ENCODE results near the gene PAPPA2. TPM values are rescaled to one million over a fixed set of nuclear protein-coding genes. Genes with fewer than 3 reads are reported as not detected.

The PAPPA2 gene
- total and polyA plus RNA-seq, 10 of the 15 experiments (the other 5 are each of a cell fraction or from before 2014, with no cell fraction given), result under 0.01 to 0.06 (median 0.03) TPM; not detected in 7

DNA sequence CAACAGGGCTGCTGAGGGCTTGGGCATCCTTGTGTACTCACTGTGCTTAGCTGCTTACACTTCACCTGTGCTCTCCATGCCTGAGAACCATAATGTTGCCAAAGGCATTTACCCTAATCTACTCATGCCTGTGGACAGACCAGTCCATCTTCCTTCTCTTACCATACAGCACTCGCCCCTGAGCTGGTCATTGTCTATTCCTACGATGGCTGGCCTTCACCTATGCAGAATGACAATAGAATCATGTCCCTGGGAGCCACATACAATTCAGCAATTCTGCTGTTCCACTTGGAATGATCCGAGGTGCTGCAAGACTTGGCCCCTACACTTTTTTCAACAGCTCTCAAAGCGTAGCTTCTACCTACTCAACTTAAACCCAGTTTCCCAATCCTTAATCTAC is 96.5 kb downstream of the PAPPA2 start:
- DNase-seq (ENCODE audit: low read depth, low spot score), result no peak
- ChIA-PET CTCF (interaction anchor here (0.8 to 4.4 kb wide), 13 partner anchors 10 to 320 kb away, joined by 3 to 67 read pairs (median 5); no protein-coding TSS in a partner anchor), SMC1A (ENCODE audit: uncharacterized antibody, unreplicated experiment) (interaction anchor here (0.6 to 3.5 kb wide), 9 partner anchors 20 to 324 kb away, joined by 3 to 25 read pairs (median 4); no protein-coding TSS in a partner anchor), RAD21 (ENCODE audit: unreplicated experiment) (interaction anchor here (1.2 to 4.4 kb wide), 2 partner anchors 131 to 321 kb away, joined by 5 to 21 read pairs; no protein-coding TSS in a partner anchor), POLR2A (no interaction called here)
- Histone ChIP-seq H3K27ac (ENCODE audit: control insufficient read depth, insufficient read depth) (no peak overlapping the region), H3K79me2 (ENCODE audit: control insufficient read depth, insufficient read depth, low read length) (no peaks in the 10 kb centered on the region), H3K4me3 (no peak overlapping the region), H3K36me3 (ENCODE audit: control insufficient read depth in 2 of 2, insufficient read depth in 2 of 2, low read length in 1 of 2) (no peaks in the 10 kb centered on the region), H3K9me3 (replicated peaks; ENCODE audit: control insufficient read depth, insufficient read depth, low read length) (no peaks in the 10 kb centered on the region), H4K20me1 (ENCODE audit: control insufficient read depth, insufficient read depth) (no peaks in the 10 kb centered on the region), H3K9ac (ENCODE audit: control insufficient read depth, insufficient read depth, low read length) (no peak overlapping the region), H3K4me1 (ENCODE audit: control insufficient read depth, insufficient read depth, low read length) (no peaks in the 10 kb centered on the region), H3K27me3 (replicated peaks in 1 of 2; ENCODE audit: control insufficient read depth in 2 of 2, insufficient read depth in 2 of 2, low read length in 1 of 2) (0 out of 4 replicates have a peak, but pooled peaks cover 0 to 2% of the 10 kb centered on the region in 2 experiments), H3K4me2 (ENCODE audit: control insufficient read depth, insufficient read depth) (no peak overlapping the region), H2AFZ (ENCODE audit: control insufficient read depth, low read depth, low read length) (no peak overlapping the region)
- WGBS (ENCODE audit: insufficient coverage, insufficient replicate concordance, low lambda C conversion rate, missing lambda C conversion rate), result 11% methylated on average over 4 of the region's 4 CpGs
- FAIRE-seq, result no peak
- ATAC-seq, result no peak
- no TSS peak for BruUV-seq (replicated peaks)
- in situ Hi-C loops (cut with MboI), result loop anchor here (5.0 kb wide), 1 partner anchor 323 kb away; no protein-coding TSS in a partner anchor
- intact Hi-C loops (cut with micrococcal nuclease; ENCODE audit: unreplicated experiment), result loop anchor here (1.0 kb wide), 1 partner anchor 322 kb away; no protein-coding TSS in a partner anchor
- TF ChIP-seq ZNF274 (IDR thresholded peaks at IDR 0.05; ENCODE audit: insufficient read depth, insufficient read length) (no peak), JUND (IDR thresholded peaks at IDR 0.05; ENCODE audit: low read depth, low read length) (no peak), SMAD1 (IDR thresholded peaks at IDR 0.05; ENCODE audit: low read depth, partially characterized antibody) (no peak), NRF1 (conservative IDR thresholded peaks at IDR 0.05; ENCODE audit: low read depth, low read length) (no peak), CHD2 (IDR thresholded peaks at IDR 0.05; ENCODE audit: borderline replicate concordance, low read depth, low read length) (no peak), BRCA1 (IDR thresholded peaks at IDR 0.05; ENCODE audit: low read depth, low read length) (no peak), POLR2AphosphoS5 (IDR thresholded peaks at IDR 0.05; ENCODE audit: low read length) (no peak), ASH2L (IDR thresholded peaks at IDR 0.05; ENCODE audit: borderline replicate concordance, low read depth) (no peak), SREBF1 (IDR thresholded peaks at IDR 0.05; ENCODE audit: low read length) (no peak), FOS (IDR thresholded peaks at IDR 0.05; ENCODE audit: borderline replicate concordance, extremely low read depth, insufficient read length) (no peak), MYB (IDR thresholded peaks at IDR 0.05; ENCODE audit: borderline replicate concordance, low read depth, low read length) (no peak), RUNX3 (IDR thresholded peaks at IDR 0.05; ENCODE audit: low read length) (no peak), FOXM1 (IDR thresholded peaks at IDR 0.05; ENCODE audit: low read depth, low read length) (no peak), TARDBP (IDR thresholded peaks at IDR 0.05; ENCODE audit: borderline replicate concordance) (no peak), RELB (IDR thresholded peaks at IDR 0.05; ENCODE audit: low read depth) (no peak)
- TF ChIP-seq, protein P1, sequence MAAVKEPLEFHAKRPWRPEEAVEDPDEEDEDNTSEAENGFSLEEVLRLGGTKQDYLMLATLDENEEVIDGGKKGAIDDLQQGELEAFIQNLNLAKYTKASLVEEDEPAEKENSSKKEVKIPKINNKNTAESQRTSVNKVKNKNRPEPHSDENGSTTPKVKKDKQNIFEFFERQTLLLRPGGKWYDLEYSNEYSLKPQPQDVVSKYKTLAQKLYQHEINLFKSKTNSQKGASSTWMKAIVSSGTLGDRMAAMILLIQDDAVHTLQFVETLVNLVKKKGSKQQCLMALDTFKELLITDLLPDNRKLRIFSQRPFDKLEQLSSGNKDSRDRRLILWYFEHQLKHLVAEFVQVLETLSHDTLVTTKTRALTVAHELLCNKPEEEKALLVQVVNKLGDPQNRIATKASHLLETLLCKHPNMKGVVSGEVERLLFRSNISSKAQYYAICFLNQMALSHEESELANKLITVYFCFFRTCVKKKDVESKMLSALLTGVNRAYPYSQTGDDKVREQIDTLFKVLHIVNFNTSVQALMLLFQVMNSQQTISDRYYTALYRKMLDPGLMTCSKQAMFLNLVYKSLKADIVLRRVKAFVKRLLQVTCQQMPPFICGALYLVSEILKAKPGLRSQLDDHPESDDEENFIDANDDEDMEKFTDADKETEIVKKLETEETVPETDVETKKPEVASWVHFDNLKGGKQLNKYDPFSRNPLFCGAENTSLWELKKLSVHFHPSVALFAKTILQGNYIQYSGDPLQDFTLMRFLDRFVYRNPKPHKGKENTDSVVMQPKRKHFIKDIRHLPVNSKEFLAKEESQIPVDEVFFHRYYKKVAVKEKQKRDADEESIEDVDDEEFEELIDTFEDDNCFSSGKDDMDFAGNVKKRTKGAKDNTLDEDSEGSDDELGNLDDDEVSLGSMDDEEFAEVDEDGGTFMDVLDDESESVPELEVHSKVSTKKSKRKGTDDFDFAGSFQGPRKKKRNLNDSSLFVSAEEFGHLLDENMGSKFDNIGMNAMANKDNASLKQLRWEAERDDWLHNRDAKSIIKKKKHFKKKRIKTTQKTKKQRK (IDR thresholded peaks at IDR 0.05; ENCODE audit: low read depth, low read length), result no peak
- TF ChIP-seq, protein P2, sequence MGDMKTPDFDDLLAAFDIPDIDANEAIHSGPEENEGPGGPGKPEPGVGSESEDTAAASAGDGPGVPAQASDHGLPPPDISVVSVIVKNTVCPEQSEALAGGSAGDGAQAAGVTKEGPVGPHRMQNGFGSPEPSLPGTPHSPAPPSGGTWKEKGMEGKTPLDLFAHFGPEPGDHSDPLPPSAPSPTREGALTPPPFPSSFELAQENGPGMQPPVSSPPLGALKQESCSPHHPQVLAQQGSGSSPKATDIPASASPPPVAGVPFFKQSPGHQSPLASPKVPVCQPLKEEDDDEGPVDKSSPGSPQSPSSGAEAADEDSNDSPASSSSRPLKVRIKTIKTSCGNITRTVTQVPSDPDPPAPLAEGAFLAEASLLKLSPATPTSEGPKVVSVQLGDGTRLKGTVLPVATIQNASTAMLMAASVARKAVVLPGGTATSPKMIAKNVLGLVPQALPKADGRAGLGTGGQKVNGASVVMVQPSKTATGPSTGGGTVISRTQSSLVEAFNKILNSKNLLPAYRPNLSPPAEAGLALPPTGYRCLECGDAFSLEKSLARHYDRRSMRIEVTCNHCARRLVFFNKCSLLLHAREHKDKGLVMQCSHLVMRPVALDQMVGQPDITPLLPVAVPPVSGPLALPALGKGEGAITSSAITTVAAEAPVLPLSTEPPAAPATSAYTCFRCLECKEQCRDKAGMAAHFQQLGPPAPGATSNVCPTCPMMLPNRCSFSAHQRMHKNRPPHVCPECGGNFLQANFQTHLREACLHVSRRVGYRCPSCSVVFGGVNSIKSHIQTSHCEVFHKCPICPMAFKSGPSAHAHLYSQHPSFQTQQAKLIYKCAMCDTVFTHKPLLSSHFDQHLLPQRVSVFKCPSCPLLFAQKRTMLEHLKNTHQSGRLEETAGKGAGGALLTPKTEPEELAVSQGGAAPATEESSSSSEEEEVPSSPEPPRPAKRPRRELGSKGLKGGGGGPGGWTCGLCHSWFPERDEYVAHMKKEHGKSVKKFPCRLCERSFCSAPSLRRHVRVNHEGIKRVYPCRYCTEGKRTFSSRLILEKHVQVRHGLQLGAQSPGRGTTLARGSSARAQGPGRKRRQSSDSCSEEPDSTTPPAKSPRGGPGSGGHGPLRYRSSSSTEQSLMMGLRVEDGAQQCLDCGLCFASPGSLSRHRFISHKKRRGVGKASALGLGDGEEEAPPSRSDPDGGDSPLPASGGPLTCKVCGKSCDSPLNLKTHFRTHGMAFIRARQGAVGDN (IDR thresholded peaks at IDR 0.05), result no peak
